HuH-7.5 (cell line): Measurements from ENCODE around the gene MDM4.
A peak's percentile ranks its signal among the peaks of the same experiment; 100 is the strongest.
"Not testable (repeated sequence)": the region's sequence is repeated elsewhere in the genome, so short reads cannot be mapped to it uniquely, and the experiment has no call there.

Experiments
- DNase-seq: peaks from one replicate; pipeline ENCODE4 v3.0.0; 2011; ENCODE audit warnings: low spot score

The MDM4 gene

DNA sequence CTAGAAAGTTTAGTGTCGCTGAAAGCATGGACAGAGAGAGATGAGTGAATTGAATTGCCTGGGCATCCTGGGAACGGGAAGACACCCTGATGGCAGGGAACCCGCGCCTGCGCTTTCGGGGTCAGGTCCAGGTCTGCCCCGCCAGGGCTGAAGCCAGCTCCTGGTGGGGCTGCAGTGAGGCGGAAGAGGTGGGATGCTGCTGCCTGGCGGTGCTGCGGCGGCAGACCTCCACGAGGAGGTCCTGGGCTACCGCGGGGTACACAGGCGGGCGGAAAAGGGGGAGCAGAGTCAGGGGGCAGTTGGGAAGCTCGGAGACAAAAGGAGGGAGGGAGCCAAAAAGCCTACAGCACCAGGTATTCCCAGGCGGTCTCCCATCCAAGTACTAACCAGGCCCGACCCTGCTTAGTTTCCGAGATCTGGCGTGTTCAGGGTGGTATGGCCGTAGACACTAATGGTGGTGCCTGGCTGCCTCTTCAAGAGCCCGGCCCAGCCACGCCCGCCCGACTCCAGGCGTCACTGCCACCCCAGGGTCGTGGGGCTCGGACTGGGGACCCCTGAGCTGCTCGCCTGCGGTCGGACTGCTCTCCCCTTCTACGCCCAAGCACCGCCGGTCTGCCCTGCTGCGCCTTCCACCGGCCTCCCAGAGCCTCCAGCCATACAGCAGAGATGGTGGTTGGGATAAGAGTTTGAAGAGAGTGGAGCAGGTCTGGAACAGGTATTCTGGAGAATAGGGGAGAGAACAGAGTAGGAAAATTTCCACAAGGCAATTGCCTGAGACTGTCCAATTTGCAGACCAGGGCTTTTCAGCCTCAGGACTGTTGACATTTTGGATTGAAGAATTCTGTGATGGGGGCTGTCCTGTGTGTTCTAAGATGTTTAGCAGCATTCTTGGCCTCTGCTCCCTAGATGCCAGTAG lies 46.1 kb downstream of the MDM4 start:
- DNase-seq: no peak

GRCh38 chr1:204563307-204563706 lies 47.1 kb downstream of the MDM4 start:
- no peak for DNase-seq

- no peak for DNase-seq
These were observed 47.6 kb downstream of the MDM4 start for GRCh38 chr1:204563780-204564179.

- no peak for DNase-seq
These were observed 48.6 kb downstream of the MDM4 start for GRCh38 chr1:204564835-204565234.

- DNase-seq: peak; percentile 77
These were observed 49.7 kb downstream of the MDM4 start for GRCh38 chr1:204565617-204566582.

DNA sequence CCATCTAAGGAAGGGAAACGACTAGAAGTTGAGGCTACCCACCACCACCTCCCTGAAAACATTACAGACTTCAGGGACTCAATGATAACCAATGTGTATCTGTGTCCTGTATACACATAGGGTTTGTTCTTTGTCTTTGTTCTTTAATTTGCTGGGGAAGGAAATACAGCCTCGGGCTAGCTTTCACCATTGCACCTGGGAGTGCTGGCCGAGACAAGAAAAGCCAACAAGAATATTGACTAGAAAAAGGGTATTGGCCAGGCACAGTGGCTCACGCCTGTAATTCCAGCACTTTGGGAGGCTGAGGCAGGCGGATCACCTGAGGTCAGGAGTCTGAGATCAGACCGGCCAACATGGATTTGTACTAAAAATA lies 50.4 kb downstream of the MDM4 start:
- DNase-seq: no peak

- no peak for DNase-seq
These were observed 50.9 kb downstream of the MDM4 start for GRCh38 chr1:204567071-204567470.

- no peak for DNase-seq
These were observed 52.5 kb downstream of the MDM4 start for GRCh38 chr1:204568576-204569315.

DNA sequence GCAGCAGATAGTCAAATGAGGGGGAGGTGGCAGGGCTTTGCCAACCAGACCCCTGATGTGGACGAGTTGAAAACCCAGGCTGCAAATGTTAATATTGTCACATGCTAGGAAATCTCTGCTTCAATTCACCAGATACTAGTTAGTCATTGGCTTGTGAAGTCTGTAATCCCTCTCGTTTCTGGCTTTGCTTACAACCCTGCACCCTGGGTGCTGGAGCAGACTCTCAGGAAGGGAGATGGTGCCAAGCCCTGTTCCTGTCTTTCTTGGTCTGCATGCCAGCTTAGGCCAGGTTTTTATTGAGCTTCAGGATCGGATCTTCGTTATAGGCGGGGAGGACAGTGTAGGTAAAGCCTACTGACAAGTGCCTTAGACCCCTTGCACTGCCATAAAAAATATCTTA lies 53.3 kb downstream of the MDM4 start:
- DNase-seq: no peak

- not testable (repeated sequence) for DNase-seq
These were observed 53.8 kb downstream of the MDM4 start for GRCh38 chr1:204570021-204570420.

DNA sequence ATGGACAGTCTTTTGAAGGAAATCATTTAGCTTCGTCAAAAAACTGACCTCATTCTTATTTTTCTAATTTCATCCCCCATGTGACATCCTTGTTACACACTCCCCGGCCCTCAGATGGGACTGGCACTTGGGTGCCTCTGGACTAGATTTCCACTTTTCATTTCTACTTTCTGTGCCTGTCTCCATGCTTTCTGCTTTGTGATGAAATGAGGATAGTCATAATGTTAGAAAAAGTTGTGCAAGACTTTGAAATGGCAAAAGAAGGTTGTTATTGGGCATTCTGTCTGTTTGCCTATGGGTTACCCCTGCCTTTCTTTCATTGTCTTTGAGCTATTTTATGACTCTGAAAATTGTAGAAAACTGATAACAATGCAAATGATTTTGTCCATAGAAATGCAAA lies 54.9 kb downstream of the MDM4 start:
- DNase-seq: no peak

DNA sequence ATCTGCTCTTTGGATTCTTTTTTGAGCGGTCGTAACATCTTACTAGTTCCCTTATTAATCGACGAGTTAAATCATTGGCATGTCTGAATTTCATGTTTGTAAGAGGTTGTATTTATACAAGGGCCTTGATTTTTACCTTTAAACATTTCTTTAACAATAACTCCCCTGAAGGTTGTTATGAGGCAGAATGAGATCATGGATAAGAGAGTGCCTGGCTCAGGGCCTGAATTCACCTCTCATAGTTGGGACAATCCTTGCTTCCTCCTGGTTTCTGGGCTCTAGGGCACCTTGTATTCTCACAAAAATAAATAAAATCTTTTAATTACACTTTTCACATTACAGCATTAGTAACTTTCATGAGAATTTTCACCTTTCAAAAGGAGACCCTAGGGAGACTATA lies 55.4 kb downstream of the MDM4 start:
- DNase-seq: no peak

GRCh38 chr1:204572923-204573922 lies 57.0 kb downstream of the MDM4 start:
- DNase-seq: no peak

DNA sequence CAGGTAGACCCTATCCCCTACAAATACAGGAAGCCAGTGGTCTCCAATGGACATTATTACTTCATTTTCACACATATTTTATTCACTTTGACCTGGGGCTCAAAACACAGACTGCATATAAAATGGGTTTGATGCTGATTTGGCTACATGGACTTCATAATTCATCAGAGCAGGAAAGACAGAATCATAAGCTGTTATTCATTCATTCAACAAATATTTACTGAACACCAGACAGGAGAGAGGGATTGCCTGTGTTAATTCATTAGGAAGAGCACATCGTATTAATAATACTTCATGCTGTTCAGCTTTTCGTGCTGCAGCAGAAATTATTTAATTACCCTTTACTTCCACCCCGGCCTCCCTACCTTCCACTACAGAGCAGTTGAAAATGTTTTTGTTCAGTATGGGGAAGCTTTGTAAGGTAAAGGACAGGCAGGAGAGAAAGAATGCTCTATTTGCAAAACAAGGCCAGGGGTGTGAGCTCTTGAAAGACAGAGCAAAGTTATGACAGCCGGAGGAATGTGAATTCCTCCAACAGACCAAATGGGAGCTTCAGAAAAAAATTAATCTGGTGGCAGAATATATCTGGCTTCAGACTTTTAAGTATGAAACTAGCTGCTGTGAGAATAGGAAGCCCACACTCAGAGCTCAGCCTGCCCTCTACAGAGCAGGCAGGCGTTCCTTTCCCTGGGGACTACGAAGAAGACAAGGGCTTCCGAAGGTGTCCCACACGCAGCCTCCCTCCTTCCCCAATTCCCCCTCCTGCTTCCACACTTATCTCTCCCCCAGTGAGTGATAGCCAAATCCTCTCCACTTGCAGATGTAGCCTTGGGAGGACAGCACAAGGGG lies 58.0 kb downstream of the MDM4 start:
- DNase-seq: no peak

- no peak for DNase-seq
These were observed 58.6 kb downstream of the MDM4 start for GRCh38 chr1:204574865-204575163.

- DNase-seq: no peak
These were observed 59.3 kb downstream of the MDM4 start for GRCh38 chr1:204575221-204576190.

DNA sequence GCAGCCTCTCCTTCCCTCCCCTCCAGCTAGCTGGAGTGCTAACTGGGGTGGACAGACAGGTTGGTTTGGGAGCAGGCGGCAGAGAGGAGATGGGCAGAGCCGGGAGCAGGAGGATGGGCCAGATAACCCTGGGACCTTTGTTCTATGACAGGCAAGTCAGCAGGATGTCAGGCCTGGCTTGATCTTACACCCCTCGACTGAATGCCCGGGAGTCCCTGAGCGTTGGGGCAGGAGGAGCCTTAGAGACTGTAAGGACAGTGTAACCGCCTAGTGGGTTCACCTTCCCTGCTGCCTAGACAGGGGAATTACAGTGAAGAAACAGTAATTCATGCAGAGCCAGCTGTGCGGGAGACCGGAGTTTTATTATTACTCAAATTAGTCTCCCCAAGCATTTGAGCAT lies 60.2 kb downstream of the MDM4 start:
- DNase-seq: no peak

DNA sequence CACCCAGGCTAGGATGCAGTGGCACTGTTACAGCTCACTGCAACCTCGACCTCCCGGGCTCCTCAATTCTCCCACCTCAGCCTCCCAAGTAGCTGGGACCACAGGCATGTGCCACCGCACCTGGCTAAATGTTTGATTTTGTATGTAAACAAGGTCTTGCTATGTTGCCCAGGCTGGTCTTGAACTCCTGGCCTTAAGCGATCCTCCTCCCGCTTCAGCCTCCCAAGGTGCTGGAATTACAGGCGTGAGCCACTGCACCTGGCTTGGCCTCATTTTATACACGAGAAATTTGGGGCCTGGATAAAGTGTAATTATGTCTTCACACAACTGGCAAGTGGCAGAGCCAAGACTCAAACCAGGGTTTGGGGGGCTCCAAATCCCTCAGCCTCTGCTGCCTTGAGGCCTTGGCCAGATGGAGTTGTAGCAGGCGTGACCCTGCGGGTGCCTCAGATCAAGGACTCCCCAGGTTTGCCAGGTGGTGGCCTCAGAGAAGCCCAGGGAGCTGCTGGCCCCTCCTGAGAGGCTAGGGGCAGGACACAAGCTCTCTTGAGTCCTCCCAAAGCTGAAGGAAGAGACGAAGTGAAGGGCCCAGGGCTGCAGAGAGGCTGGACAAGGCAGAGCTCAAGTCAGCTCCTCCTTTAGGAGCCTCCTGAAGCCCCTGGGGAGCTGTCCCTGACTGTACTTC lies 61.7 kb downstream of the MDM4 start:
- no peak for DNase-seq
